Measurements from ENCODE around the gene CAPZA1. TPM values are rescaled to one million over a fixed set of nuclear protein-coding genes. Genes with fewer than 3 reads are reported as not detected.

Gene CAPZA1
- total RNA-seq, 4 donors from 2014 or later = 65.7 to 93.7 (median 84.1) TPM

DNA sequence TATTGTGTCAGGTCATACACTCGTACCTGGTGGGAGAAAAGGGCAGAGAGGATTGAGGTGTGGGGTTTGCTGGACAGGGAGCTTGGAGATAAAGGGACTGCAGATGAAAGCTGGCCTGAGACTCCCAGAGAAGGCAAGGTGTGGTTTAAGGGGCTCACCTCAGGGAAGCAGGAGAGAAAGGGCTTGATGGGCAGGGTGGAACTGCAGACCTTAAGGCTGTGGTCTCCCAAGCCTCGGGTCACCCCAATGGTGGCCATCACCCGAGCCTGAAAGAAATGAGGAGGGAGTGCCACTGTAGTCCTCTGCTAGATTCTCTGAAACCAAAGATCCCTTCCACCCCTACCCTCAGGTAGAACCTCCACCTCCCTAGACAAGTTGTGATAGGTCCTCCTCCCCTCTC is 91.0 kb downstream of the CAPZA1 start:
- TF ChIP-seq EP300 (IDR thresholded peaks at IDR 0.05) (no peak), POLR2A (IDR thresholded peaks at IDR 0.05) (no peak), POLR2AphosphoS5 (IDR thresholded peaks at IDR 0.05) (no peak)
- TF ChIP-seq, protein P1, sequence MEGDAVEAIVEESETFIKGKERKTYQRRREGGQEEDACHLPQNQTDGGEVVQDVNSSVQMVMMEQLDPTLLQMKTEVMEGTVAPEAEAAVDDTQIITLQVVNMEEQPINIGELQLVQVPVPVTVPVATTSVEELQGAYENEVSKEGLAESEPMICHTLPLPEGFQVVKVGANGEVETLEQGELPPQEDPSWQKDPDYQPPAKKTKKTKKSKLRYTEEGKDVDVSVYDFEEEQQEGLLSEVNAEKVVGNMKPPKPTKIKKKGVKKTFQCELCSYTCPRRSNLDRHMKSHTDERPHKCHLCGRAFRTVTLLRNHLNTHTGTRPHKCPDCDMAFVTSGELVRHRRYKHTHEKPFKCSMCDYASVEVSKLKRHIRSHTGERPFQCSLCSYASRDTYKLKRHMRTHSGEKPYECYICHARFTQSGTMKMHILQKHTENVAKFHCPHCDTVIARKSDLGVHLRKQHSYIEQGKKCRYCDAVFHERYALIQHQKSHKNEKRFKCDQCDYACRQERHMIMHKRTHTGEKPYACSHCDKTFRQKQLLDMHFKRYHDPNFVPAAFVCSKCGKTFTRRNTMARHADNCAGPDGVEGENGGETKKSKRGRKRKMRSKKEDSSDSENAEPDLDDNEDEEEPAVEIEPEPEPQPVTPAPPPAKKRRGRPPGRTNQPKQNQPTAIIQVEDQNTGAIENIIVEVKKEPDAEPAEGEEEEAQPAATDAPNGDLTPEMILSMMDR (IDR thresholded peaks at IDR 0.05) = no peak
- 83 to 93% methylated on average over 2 to 3 of the region's 3 CpGs for WGBS, 2 donors (ENCODE audit: low coverage in 1 of 2)
- Histone ChIP-seq H3K27me3 (no peaks in the 10 kb centered on the region), H3K4me3 (no peak overlapping the region), H3K9me3 (no peaks in the 10 kb centered on the region), H3K27ac (no peak overlapping the region), H3K36me3 (no peaks in the 10 kb centered on the region), H3K4me1 (peaks cover 0 to 36% (median 12%) of the 10 kb centered on the region in 3 donors)
- ATAC-seq = no peak

DNA sequence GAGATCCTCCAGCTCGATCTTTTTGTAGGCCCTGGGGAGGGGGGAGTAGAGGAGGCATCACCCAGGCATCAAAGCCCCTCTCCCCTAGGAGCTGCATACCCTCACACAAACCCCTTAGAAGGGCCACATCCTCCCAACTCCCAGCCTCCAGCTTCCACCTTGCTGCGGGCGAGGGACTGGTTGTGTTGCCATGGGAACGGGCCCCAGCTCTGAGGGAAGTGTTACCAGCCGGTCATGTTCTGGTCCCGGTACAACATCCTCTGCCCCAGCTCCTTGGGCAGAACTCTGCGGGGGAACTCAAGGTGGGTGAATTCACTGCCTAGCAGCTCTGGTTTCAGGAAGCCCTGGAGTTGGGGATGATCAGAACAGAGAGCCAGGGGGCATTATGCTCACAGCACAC is 91.4 kb downstream of the CAPZA1 start:
- Histone ChIP-seq H3K27me3 (no peaks in the 10 kb centered on the region), H3K4me3 (no peak overlapping the region), H3K27ac (no peak overlapping the region), H3K9me3 (no peaks in the 10 kb centered on the region), H3K36me3 (no peaks in the 10 kb centered on the region), H3K4me1 (peaks cover 0 to 36% (median 15%) of the 10 kb centered on the region in 3 donors)
- 45% methylated on average over 2 of the region's 7 CpGs; no CpG with 5 or more reads in 1 of the 2 donors for WGBS, 2 donors (ENCODE audit: low coverage in 1 of 2)
- TF ChIP-seq EP300 (IDR thresholded peaks at IDR 0.05) = no peak
- no peak for TF ChIP-seq POLR2A (IDR thresholded peaks at IDR 0.05)
- no peak for TF ChIP-seq POLR2AphosphoS5 (IDR thresholded peaks at IDR 0.05)
- TF ChIP-seq, protein P1 (IDR thresholded peaks at IDR 0.05) = no peak
- ATAC-seq = no peak

DNA sequence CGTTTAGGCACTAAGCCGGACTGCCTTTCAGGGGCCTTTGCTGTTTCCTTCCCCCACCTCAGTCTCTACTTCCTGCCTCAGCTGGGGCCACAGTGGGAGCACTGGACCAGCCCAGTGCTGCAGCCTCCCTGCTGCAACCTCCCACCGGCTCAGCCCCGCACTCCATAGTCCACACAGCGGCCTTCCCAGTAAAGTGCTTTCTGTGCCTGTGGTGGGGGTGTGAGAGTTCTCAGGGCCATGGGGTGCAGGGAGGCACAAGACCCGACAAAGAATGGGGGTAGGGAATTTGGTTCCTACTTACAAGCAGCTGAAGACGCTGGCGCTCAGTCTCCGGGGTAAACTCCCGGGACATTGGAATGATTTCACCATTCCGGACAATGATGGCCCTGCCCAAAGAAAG is 92.0 kb downstream of the CAPZA1 start:
- Histone ChIP-seq H3K4me1 (peaks cover 0 to 39% (median 17%) of the 10 kb centered on the region in 3 donors), H3K36me3 (no peaks in the 10 kb centered on the region), H3K4me3 (no peak overlapping the region), H3K27ac (no peak overlapping the region), H3K9me3 (no peaks in the 10 kb centered on the region), H3K27me3 (no peaks in the 10 kb centered on the region)
- WGBS, 2 donors (ENCODE audit: low coverage in 1 of 2) = 80 to 83% methylated on average over 7 to 8 of the region's 11 CpGs
- TF ChIP-seq POLR2AphosphoS5 (IDR thresholded peaks at IDR 0.05) = no peak
- TF ChIP-seq, protein P1 (IDR thresholded peaks at IDR 0.05) = no peak
- no peak for ATAC-seq

DNA sequence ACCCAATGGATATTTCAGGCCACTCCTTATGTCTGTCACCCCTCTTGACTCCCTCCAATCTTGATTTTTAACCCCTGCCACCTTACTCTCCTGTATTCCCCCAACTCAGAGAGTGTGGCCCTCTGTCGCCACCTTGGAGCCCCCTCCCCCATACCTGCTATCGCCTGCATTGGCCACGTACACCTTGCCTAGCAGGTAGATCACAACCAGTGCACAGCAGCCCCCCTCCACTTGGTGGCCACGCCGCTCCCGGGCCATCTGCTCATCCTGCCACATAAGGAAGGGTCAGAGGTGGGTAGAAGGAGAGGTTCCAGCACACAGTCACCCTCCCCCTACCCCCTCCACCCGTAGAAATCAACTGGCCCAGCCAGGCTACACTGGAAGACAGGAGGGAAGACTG is 92.6 kb downstream of the CAPZA1 start:
- Histone ChIP-seq H3K27me3 (no peaks in the 10 kb centered on the region), H3K36me3 (no peaks in the 10 kb centered on the region), H3K4me3 (no peak overlapping the region), H3K9me3 (no peaks in the 10 kb centered on the region), H3K4me1 (peaks cover 0 to 39% (median 17%) of the 10 kb centered on the region in 3 donors), H3K27ac (no peak overlapping the region)
- no peak for ATAC-seq
- 86 to 90% methylated on average over 2 to 4 of the region's 7 CpGs for WGBS, 2 donors (ENCODE audit: low coverage in 1 of 2)
- TF ChIP-seq, protein P1 (IDR thresholded peaks at IDR 0.05) = no peak
- TF ChIP-seq POLR2A (IDR thresholded peaks at IDR 0.05) (no peak), POLR2AphosphoS5 (IDR thresholded peaks at IDR 0.05) (no peak), EP300 (IDR thresholded peaks at IDR 0.05) (no peak)

DNA sequence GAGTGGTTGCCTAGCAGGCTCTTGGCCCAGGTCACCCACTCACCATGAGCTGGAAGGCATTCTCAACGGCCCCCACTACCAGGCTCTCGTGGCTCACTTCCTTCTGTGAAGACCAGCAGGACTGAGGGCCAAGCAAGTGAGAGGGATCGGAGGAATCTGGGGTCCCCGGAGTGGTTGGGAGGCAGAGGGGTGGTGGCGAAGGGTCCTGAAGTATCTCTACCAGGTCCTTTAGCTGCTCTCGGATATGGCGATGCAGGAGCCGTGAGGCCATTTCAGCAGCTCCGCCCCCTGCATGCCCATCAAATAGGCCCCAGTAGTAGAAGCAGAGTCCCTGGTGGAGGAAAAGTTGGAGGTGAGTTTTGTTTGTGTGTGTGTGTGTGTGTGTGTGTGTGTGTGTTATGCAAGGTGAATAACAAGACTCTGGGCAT is 93.1 kb downstream of the CAPZA1 start:
- Histone ChIP-seq H3K27me3 (no peaks in the 10 kb centered on the region), H3K9me3 (no peaks in the 10 kb centered on the region), H3K4me1 (peaks cover 0 to 34% (median 17%) of the 10 kb centered on the region in 3 donors), H3K27ac (no peak overlapping the region), H3K36me3 (no peaks in the 10 kb centered on the region), H3K4me3 (no peak overlapping the region)
- ATAC-seq = no peak
- WGBS, 2 donors (ENCODE audit: low coverage in 1 of 2) = 96 to 100% methylated on average over 2 to 7 of the region's 9 CpGs
- TF ChIP-seq POLR2AphosphoS5 (IDR thresholded peaks at IDR 0.05) (no peak), EP300 (IDR thresholded peaks at IDR 0.05) (no peak), POLR2A (IDR thresholded peaks at IDR 0.05) (no peak)
- TF ChIP-seq, protein P1 (IDR thresholded peaks at IDR 0.05) = no peak

All from gastroesophageal sphincter (tissue), 4 donors.